Measurements from ENCODE around the gene LZTR1. TPM values are rescaled to one million over a fixed set of nuclear protein-coding genes. Genes with fewer than 3 reads are reported as not detected.

Gene LZTR1
- total and polyA plus RNA-seq, 2 donors (not counting 3 experiments of a cell fraction or from before 2014, with no cell fraction given), result 56.6 to 86.8 TPM

DNA sequence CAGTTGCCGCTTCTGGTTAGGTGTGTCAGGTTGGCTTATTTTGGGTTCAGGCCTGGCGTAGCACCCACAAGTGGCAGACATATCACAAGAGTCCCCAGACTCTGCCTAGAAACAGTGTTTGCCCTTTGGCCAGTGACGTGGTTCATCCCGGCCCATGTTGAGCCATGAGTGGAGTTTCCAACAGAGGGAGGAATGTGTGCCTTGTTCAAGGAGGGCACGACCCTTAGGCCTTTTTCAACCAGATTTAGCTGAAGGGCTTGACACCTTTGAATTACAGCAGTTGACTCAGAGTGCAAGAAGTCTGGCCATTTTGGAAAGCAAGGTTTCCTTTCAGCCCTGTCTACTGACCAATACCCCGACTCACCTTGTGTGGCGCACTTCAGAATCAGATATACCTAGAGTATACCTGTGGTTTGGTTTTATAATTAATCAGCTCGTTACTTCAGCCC is 30.1 kb upstream of the LZTR1 start:
- dilution Hi-C loops (cut with MboI; ENCODE audit: extremely low pct_ligation_motif_present, low sequenced_read_pairs) (no loop called here), intact Hi-C loops (cut with micrococcal nuclease) (no loop called here)
- no TSS peak for BruUV-seq (replicated peaks)
- DNase-seq (ENCODE audit: low read depth, low spot score) (no peak), FAIRE-seq (peak; percentile 8)
- H3K9ac ChIP-seq (replicated peaks; ENCODE audit: extremely low read depth, insufficient read depth, low read length), result no peak overlapping the region
- H3K4me2 ChIP-seq (ENCODE audit: insufficient read depth, low read length), result no peak overlapping the region
- H3K79me2 ChIP-seq (ENCODE audit: control insufficient read depth, insufficient read depth, low read length), result peaks cover 47% of the 10 kb centered on the region
- no peaks in the 10 kb centered on the region for H3K27me3 ChIP-seq (ENCODE audit: control insufficient read depth in 2 of 2, insufficient read depth in 2 of 2, low read length in 2 of 2)
- ChIA-PET CTCF (no interaction called here), POLR2A (no interaction called here)
- H3K36me3 ChIP-seq (ENCODE audit: control insufficient read depth in 2 of 2, extremely low read depth in 1 of 2, insufficient read depth in 2 of 2, low read length in 2 of 2), result peaks cover 18 to 26% of the 10 kb centered on the region in 2 experiments
- no peak overlapping the region for H3K27ac ChIP-seq (ENCODE audit: insufficient read depth, low read depth, low read length)
- H3K9me3 ChIP-seq (replicated peaks; ENCODE audit: control insufficient read depth, insufficient read depth, low read length), result no peaks in the 10 kb centered on the region
- no peak overlapping the region for H2AFZ ChIP-seq (ENCODE audit: low read depth, low read length)
- no peaks in the 10 kb centered on the region for H3K4me1 ChIP-seq (ENCODE audit: control insufficient read depth, extremely low read depth, insufficient read depth, low read length)
- H3K9me1 ChIP-seq (replicated peaks; ENCODE audit: control insufficient read depth, extremely low read depth, insufficient read depth, low read length), result no peaks in the 10 kb centered on the region
- no peak overlapping the region for H3K4me3 ChIP-seq (replicated peaks in 1 of 3; ENCODE audit: insufficient read depth in 1 of 3, low read depth in 1 of 3, low read length in 3 of 3)
- no peak for TF ChIP-seq MYC (IDR thresholded peaks at IDR 0.05; ENCODE audit: low read depth, low read length)
- no peak for TF ChIP-seq POLR2AphosphoS5 (IDR thresholded peaks at IDR 0.05; ENCODE audit: insufficient read depth, low read depth, low read length)
- TF ChIP-seq POLR2A (IDR thresholded peaks at IDR 0.05; ENCODE audit: low read depth, low read length), result no peak
- no peak for TF ChIP-seq JUN (IDR thresholded peaks at IDR 0.05; ENCODE audit: borderline replicate concordance, insufficient read depth, insufficient read length, low read depth)
- no peak for TF ChIP-seq FOS (IDR thresholded peaks at IDR 0.05; ENCODE audit: borderline replicate concordance, insufficient read depth, low read length)
- H4K20me1 ChIP-seq (replicated peaks; ENCODE audit: control insufficient read depth, extremely low read depth, insufficient read depth, low read length), result peaks cover 3% of the 10 kb centered on the region

GRCh38 chr22:20952544-20953341 is 29.4 kb upstream of the LZTR1 start:
- BruUV-seq (replicated peaks), result no TSS peak
- Histone ChIP-seq H2AFZ (ENCODE audit: low read depth, low read length) (no peak overlapping the region), H3K9me3 (replicated peaks; ENCODE audit: control insufficient read depth, insufficient read depth, low read length) (no peaks in the 10 kb centered on the region), H3K79me2 (ENCODE audit: control insufficient read depth, insufficient read depth, low read length) (peaks cover 40% of the 10 kb centered on the region), H3K36me3 (ENCODE audit: control insufficient read depth in 2 of 2, extremely low read depth in 1 of 2, insufficient read depth in 2 of 2, low read length in 2 of 2) (peaks cover 18 to 26% of the 10 kb centered on the region in 2 experiments), H3K9me1 (replicated peaks; ENCODE audit: control insufficient read depth, extremely low read depth, insufficient read depth, low read length) (no peaks in the 10 kb centered on the region), H3K4me2 (ENCODE audit: insufficient read depth, low read length) (no peak overlapping the region), H3K27me3 (ENCODE audit: control insufficient read depth in 2 of 2, insufficient read depth in 2 of 2, low read length in 2 of 2) (no peaks in the 10 kb centered on the region), H3K27ac (ENCODE audit: insufficient read depth, low read depth, low read length) (no peak overlapping the region), H3K4me1 (ENCODE audit: control insufficient read depth, extremely low read depth, insufficient read depth, low read length) (peaks cover 6% of the 10 kb centered on the region), H3K4me3 (replicated peaks in 1 of 3; ENCODE audit: insufficient read depth in 1 of 3, low read depth in 1 of 3, low read length in 3 of 3) (no peak overlapping the region), H4K20me1 (replicated peaks; ENCODE audit: control insufficient read depth, extremely low read depth, insufficient read depth, low read length) (peaks cover 3% of the 10 kb centered on the region), H3K9ac (replicated peaks; ENCODE audit: extremely low read depth, insufficient read depth, low read length) (no peak overlapping the region)
- ChIA-PET CTCF (interaction anchor here (1.0 to 1.3 kb wide), 2 partner anchors 9 to 31 kb away, joined by 3 read pairs; no protein-coding TSS in a partner anchor), POLR2A (no interaction called here)
- TF ChIP-seq MAX (IDR thresholded peaks at IDR 0.05; ENCODE audit: insufficient read depth, insufficient read length) (no peak), EZH2 (IDR thresholded peaks at IDR 0.05; ENCODE audit: borderline replicate concordance, low read depth, low read length, severe bottlenecking) (no peak), MYC (IDR thresholded peaks at IDR 0.05; ENCODE audit: low read depth, low read length) (no peak), CTCF (IDR thresholded peaks at IDR 0.05; ENCODE audit: extremely low read depth in 1 of 2, insufficient read depth in 1 of 2, low read depth in 1 of 2, low read length in 2 of 2) (no peak), GATA2 (IDR thresholded peaks at IDR 0.05; ENCODE audit: insufficient read depth, insufficient read length, low read depth, low read length) (no peak), FOS (IDR thresholded peaks at IDR 0.05; ENCODE audit: borderline replicate concordance, insufficient read depth, low read length) (no peak), JUN (IDR thresholded peaks at IDR 0.05; ENCODE audit: borderline replicate concordance, insufficient read depth, insufficient read length, low read depth) (no peak), POLR2AphosphoS5 (IDR thresholded peaks at IDR 0.05; ENCODE audit: insufficient read depth, low read depth, low read length) (no peak), POLR2A (IDR thresholded peaks at IDR 0.05; ENCODE audit: low read depth, low read length) (no peak)
- FAIRE-seq (no peak), DNase-seq (ENCODE audit: low read depth, low spot score) (no peak)
- dilution Hi-C loops (cut with MboI; ENCODE audit: extremely low pct_ligation_motif_present, low sequenced_read_pairs), result no loop called here
- intact Hi-C loops (cut with micrococcal nuclease), result no loop called here

All from endothelial cell of umbilical vein (primary cell).